DMS 273 treated with DMSO at 0.1 percent for 48 hours (cell line): ENCODE data around the gene TP53I13.

Source experiments
- DNase-seq: peaks from one replicate; lab custom pipeline; 2025; lab: John Stamatoyannopoulos, UW

Gene TP53I13

GRCh38 chr17:29567554-29568330, 759 bp upstream of the TP53I13 start:
- DNase-seq, result peak; percentile 53

DNA sequence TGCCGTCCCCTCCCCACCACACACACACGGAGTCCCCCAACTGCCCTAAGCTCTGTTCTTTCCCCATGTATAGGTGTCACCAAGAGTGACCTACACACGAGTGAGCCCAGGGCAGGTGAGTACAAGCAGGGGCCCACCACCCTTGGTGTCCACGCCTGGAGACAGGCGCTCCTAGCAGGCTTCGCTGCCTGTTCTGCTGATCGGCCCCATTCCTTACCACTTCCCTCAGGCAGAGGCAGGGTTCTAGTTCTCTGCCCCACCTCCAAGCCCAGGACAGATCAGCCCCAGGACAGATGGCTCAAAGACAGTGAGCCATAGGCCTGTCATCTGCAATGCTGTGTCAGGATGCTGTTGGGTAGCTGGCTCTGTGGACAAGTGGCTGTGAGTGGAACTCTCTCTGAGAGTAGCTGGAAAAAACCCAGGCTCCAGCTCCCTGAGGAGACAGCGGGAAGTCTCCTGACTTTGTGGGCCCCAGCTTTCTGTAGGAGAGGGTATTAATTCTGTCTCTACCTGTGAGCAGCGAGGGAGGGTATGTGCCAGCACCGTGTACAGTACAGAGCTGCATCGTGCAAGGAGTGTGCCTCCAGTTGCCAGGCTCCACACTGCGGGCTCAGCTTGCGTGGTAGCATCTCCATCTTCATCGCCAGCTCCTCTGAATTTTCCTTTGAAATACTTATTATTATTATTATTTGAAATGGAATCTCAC, 897 bp downstream of the TP53I13 start:
- DNase-seq, result no peak

DNA sequence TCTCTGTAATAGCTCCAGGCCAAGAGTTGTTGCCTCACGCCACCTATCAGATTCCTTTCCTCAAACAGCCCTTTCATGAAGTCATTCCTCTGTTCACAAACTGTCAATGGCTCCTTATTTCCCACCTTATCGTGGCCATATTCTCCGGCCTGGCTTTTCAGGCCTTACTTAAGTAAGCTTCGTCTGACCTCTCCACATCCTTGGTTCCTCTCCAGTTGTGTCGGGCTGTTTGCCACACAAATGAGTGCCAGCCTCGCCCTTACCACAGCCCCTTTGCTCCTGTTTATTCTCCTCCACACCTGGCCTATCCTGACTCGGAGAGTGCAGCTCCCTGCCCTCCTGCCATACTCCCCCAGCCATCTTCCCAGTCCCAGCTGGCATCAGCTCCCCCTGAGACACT, 2.0 kb downstream of the TP53I13 start:
- DNase-seq, result no peak

- DNase-seq, result no peak
These were observed 3.0 kb downstream of the TP53I13 start for GRCh38 chr17:29571486-29571882.

GRCh38 chr17:29571883-29572681, 3.6 kb downstream of the TP53I13 start:
- no peak for DNase-seq

DNA sequence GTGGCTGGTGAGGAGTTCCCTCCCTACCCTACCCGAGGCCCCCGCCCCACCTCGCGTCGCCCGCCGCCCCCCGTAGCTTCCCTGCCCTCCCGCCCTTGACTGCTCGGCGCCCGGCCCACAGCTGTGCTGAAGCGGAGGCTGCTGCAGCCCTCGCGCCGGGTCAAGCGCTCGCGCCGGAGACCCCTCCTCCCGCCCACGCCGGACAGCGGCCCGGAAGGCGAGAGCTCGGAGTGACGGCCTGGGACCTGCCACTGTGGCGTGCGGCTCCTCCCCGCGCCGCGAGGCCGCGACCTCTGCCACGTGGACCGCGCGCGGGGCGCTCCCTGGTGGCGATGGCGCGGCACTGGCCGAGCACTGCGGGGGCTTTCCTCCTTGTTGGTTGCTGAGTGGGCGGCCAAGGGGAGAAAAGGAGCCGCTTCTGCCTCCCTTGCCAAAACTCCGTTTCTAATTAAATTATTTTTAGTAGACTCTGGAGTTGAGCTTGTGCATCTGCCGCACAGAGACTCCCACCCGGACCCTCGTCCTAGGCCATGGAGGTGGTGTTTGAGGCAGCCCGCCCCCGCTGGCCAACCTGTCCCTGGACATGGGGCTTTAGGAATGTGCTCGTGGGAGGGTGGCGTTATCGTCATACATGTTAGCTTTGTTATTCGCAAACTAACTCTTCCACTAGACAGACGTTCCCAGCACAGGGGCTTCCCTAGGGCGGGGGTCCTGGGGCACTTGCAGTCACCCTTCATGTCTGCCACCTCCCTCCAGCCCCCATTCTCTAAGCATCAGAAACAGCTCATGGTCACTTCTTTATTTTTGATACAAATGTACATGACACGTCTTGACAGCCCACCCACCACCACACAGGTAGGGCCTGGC, 4.4 kb downstream of the TP53I13 start:
- DNase-seq, result no peak

DNA sequence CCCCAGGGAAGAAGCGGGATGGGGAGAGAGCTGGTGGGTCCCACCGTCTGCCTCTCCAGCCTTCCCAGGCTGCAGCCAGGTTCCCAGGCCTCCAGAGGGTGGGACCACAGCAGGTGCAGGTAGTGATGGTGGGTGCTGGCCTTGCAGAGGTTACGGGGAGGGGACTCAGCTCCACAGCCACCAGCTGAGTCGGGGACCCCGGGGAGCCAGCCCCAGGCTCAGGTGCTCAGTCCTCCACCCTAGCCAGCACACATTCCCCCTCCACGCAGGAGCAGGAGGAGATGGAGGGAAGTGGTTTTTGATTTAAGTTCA, 5.0 kb downstream of the TP53I13 start:
- no peak for DNase-seq

- DNase-seq, result no peak
These were observed 5.6 kb downstream of the TP53I13 start for GRCh38 chr17:29573871-29574731.

DNA sequence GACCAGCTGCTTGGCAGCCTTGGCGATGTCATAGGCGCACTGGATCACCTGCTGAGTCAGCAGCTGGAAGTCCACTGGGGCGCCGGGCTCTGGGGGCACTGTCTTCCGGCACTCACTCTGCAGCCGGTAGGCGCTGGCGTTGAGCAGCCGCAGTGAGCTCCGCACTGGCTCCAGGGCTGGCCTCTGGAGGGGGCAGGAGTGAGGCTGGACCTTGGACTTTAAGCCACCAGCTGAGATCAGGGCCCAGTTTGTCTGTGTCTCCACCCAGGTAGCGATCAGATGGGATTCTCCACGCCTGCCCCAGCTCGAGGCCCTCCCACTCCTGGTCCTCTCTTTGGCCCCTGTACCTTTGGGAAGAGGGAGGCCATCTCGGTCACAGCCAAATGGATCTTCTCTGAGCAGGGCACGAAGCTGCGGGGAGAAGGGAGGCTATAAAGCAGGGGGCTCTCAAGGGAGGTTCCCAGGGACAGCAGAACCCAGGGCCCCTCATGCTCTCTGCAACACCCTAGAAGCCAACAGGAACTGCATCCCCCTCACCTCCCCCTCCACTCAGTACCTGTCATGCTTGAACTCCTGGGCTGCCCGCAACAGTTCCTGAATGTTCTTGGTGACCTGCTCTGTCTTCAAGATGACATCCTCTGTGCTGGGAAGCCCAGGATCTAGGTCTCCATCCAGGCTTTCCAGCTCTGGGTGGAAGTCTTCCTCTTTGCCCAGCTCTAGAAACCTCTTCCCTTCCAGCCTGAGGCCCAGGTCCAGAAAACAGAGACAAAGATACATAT, 6.4 kb downstream of the TP53I13 start:
- no peak for DNase-seq

DNA sequence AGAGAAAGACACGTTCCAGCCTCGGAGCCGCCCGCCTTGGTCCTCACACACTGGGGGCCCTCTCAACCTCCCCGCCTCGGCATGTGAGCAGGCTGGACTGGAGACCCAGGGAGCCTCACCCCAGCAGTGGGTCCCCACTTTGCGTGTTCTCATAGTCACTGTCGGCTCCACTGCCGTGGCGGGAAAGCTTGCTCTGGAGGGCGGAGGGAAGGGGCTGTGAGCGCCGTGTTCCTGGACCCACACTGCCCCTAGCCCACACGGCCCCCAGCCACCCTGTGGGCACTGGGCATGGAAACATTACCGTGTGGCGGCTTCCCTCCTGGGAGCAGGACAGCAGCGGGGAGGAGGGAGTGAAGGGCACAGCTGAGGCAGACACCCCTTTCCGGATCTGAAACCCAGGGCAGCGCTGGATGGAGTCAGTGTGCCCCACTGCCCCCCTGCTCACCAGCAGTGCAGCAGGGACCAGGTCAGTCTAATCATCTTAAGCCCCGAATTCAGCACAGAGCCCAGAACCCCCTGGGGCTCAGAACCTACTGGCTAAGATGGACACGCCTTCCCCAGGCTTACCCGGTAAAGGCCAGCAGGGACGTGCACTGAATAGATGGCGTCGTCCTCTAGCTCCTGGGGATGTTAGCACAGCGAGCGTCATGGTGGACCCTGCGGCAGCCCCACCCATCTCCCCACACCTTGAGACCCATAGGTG, 7.2 kb downstream of the TP53I13 start:
- DNase-seq, result no peak

GRCh38 chr17:29576214-29577000, 7.9 kb downstream of the TP53I13 start:
- no peak for DNase-seq

GRCh38 chr17:29577001-29577370, 8.5 kb downstream of the TP53I13 start:
- no peak for DNase-seq

DNA sequence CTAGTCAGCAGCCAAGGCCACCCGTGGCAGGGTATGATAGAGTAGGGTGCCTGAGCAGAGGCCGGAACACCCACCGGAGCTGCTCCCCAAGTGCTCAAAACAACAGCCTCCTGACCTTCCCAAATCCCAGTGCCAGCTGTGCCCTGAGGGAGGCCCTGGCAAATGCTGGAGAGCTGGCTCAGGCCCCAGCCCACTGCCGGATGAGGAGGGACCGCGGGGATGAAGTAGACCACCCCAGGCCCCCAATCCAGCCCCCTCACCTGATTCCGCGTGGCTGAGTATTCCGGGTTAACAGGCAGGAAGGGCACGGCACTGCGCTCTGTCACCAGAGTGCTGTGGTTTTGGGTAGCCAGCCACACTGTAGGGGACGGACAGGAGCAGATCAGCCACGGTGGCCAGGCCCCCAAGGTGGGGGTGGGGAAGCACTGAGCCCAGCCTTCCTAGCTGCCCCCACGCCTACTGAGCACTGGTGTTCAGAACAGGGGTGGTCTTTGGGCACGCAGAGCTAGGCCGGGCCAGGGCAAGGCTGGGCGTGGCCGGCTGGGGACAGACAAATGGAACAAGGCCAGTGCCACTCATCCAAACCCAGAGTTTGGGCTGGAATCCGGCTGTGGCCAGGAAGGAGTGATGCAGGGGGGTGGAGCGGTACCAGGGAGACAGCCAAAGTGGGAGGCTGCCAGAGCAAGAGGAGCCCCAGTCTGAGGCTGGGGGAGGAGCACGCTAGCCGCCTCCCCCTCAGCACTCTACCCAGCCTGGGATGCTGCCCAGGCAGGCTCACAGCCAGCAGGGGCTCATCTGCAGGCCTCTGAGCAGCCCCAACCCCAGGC, 9.1 kb downstream of the TP53I13 start:
- DNase-seq, result no peak

- DNase-seq, result no peak
These were observed 10.4 kb downstream of the TP53I13 start for GRCh38 chr17:29578626-29579485.

- DNase-seq, result peak; percentile 77
These were observed 11.6 kb downstream of the TP53I13 start for GRCh38 chr17:29579866-29580771.
